Bronchial epithelial cell (primary cell): Measurements from ENCODE around the gene ZNF710. TPM values are rescaled to one million over a fixed set of nuclear protein-coding genes. Genes with fewer than 3 reads are reported as not detected.

Experiments used
- DNase-seq: peaks from one replicate; pipeline ENCODE4 v3.0.0-alpha.2; 2010; ENCODE audit warnings: low read depth
- FAIRE-seq: peaks from 2 replicates; lab custom pipeline; 2011; peaks lifted over from hg19 to GRCh38; lab: Jason Lieb, UNC
- H3K27me3 ChIP-seq: 2 replicates; pipeline ENCODE4 v1.5.1; 2011; ENCODE audit warnings: low read length; ENCODE audit not compliant: control insufficient read depth, insufficient read depth
- H3K36me3 ChIP-seq: 2 replicates; pipeline ENCODE4 v1.5.1; 2011; ENCODE audit warnings: low read length; ENCODE audit not compliant: control insufficient read depth, insufficient read depth
- H3K4me3 ChIP-seq: 2 replicates; pipeline ENCODE4 v1.5.1; 2011; ENCODE audit warnings: mild to moderate bottlenecking, low read depth, low read length, control low read depth
- total RNA-seq: library from RNA; depleted of rRNA; stranded (reverse); fragments of >200 nt; gene quantifications from 2 replicates; pipeline ENCODE4 v1.2.1, GENCODE V29; 2014
- TF ChIP-seq, protein P1 (sequence below): IDR thresholded peaks from 2 replicates; pipeline ENCODE4 v1.5.1; 2011; ENCODE audit warnings: mild to moderate bottlenecking, moderate library complexity, low read length, control low read depth, inconsistent platforms; ENCODE audit not compliant: insufficient read depth, severe bottlenecking

ZNF710 gene
- total RNA-seq, 1 donor from 2014 or later = 7.6 TPM

- no peak overlapping the region for H3K4me3 ChIP-seq
- TF ChIP-seq, protein P1, sequence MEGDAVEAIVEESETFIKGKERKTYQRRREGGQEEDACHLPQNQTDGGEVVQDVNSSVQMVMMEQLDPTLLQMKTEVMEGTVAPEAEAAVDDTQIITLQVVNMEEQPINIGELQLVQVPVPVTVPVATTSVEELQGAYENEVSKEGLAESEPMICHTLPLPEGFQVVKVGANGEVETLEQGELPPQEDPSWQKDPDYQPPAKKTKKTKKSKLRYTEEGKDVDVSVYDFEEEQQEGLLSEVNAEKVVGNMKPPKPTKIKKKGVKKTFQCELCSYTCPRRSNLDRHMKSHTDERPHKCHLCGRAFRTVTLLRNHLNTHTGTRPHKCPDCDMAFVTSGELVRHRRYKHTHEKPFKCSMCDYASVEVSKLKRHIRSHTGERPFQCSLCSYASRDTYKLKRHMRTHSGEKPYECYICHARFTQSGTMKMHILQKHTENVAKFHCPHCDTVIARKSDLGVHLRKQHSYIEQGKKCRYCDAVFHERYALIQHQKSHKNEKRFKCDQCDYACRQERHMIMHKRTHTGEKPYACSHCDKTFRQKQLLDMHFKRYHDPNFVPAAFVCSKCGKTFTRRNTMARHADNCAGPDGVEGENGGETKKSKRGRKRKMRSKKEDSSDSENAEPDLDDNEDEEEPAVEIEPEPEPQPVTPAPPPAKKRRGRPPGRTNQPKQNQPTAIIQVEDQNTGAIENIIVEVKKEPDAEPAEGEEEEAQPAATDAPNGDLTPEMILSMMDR = no peak
- FAIRE-seq (no peak), DNase-seq (no peak)
- H3K36me3 ChIP-seq = peaks cover 1% of the 10 kb centered on the region
- H3K27me3 ChIP-seq = no peaks in the 10 kb centered on the region
These were observed 8.3 kb downstream of the ZNF710 start for GRCh38 chr15:90009301-90010022.

- H3K27me3 ChIP-seq = no peaks in the 10 kb centered on the region
- TF ChIP-seq, protein P1 = no peak
- peaks cover 1% of the 10 kb centered on the region for H3K36me3 ChIP-seq
- no peak for FAIRE-seq
- no peak overlapping the region for H3K4me3 ChIP-seq
- no peak for DNase-seq
These were observed 10.6 kb downstream of the ZNF710 start for GRCh38 chr15:90011705-90012104.

DNA sequence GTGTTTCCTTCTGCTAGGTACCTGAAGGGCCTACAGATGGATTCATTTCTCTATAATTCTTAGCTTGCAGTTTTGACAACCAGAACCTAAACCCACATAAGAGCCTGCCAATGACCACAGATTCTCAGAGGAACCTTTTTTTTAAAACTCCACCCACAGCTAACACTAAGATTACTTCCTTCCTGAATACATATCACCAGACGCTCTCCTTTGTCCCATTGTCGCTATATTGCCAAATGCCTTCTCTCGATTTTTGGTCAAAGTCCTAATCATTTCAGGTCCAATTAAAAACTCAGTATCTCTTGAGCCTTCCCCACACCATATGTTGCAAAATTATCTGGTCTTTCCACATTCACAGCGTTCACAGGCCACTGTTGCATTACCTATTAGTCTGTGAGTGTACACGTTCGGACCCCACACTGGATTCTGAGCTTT is 12.4 kb downstream of the ZNF710 start:
- DNase-seq = no peak
- FAIRE-seq = no peak
- TF ChIP-seq, protein P1 = no peak
- Histone ChIP-seq H3K4me3 (no peak overlapping the region), H3K27me3 (no peaks in the 10 kb centered on the region), H3K36me3 (peaks cover 1% of the 10 kb centered on the region)

- no peak overlapping the region for H3K4me3 ChIP-seq
- DNase-seq (no peak), FAIRE-seq (no peak)
- H3K27me3 ChIP-seq = no peaks in the 10 kb centered on the region
- TF ChIP-seq, protein P1 = no peak
- H3K36me3 ChIP-seq = no peaks in the 10 kb centered on the region
These were observed 14.2 kb downstream of the ZNF710 start for GRCh38 chr15:90015294-90015693.

DNA sequence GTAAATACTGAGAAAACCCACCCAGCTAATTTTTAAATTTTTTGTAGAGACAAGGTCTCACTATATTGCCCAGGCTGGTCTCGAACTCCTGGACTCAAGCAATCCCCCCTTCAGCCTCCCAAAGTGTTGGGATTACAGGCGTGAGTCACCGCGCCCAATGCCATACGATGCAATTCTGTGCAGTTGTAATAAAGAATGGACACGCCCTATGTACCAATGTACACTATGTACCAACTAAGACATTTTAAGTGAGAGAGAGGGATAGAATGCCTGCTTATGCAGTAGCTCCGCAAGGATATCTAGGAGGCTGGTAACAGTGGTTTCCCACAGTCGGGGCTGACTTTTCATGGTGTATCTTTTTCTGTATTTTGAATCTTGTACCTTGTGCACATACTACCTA is 14.6 kb downstream of the ZNF710 start:
- peak; percentile 40 for DNase-seq
- Histone ChIP-seq H3K36me3 (no peaks in the 10 kb centered on the region), H3K27me3 (no peaks in the 10 kb centered on the region), H3K4me3 (no peak overlapping the region)
- TF ChIP-seq, protein P1 = no peak
- no peak for FAIRE-seq

- H3K27me3 ChIP-seq = no peaks in the 10 kb centered on the region
- TF ChIP-seq, protein P1 = no peak
- peaks cover 3% of the 10 kb centered on the region for H3K36me3 ChIP-seq
- FAIRE-seq = no peak
- DNase-seq = no peak
- no peak overlapping the region for H3K4me3 ChIP-seq
These were observed 15.6 kb downstream of the ZNF710 start for GRCh38 chr15:90016721-90017120.
